ENCODE results near the gene TBC1D3B.
"Not testable (repeated sequence)": the region's sequence is repeated elsewhere in the genome, so short reads cannot be mapped to it uniquely, and the experiment has no call there.

The TBC1D3B gene

DNA sequence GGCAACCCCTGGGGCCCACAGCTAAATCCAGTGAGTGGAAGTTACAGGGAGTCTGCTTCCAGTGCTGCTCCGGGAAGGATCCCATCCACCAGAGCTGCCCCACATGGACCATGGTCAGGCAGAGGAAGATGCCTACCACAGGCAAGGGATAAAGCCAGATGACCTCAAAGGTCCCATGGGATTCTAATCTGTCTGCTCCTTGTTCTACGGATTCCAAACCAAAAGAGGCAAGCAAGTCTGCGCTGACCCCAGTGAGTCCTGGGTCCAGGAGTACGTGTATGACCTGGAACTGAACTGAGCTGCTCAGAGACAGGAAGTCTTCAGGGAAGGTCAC is 35.8 kb upstream of the TBC1D3B start:
- no peak for DNase-seq (ENCODE audit: low read depth, low spot score)
- H3K4me3 ChIP-seq (ENCODE audit: low read depth, low read length), result no peak overlapping the region
- TF ChIP-seq, protein P1, sequence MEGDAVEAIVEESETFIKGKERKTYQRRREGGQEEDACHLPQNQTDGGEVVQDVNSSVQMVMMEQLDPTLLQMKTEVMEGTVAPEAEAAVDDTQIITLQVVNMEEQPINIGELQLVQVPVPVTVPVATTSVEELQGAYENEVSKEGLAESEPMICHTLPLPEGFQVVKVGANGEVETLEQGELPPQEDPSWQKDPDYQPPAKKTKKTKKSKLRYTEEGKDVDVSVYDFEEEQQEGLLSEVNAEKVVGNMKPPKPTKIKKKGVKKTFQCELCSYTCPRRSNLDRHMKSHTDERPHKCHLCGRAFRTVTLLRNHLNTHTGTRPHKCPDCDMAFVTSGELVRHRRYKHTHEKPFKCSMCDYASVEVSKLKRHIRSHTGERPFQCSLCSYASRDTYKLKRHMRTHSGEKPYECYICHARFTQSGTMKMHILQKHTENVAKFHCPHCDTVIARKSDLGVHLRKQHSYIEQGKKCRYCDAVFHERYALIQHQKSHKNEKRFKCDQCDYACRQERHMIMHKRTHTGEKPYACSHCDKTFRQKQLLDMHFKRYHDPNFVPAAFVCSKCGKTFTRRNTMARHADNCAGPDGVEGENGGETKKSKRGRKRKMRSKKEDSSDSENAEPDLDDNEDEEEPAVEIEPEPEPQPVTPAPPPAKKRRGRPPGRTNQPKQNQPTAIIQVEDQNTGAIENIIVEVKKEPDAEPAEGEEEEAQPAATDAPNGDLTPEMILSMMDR (IDR thresholded peaks at IDR 0.05; ENCODE audit: low read depth, low read length), result no peak
- in situ Hi-C loops (cut with HindIII; ENCODE audit: low sequenced_read_pairs), result no loop called here

DNA sequence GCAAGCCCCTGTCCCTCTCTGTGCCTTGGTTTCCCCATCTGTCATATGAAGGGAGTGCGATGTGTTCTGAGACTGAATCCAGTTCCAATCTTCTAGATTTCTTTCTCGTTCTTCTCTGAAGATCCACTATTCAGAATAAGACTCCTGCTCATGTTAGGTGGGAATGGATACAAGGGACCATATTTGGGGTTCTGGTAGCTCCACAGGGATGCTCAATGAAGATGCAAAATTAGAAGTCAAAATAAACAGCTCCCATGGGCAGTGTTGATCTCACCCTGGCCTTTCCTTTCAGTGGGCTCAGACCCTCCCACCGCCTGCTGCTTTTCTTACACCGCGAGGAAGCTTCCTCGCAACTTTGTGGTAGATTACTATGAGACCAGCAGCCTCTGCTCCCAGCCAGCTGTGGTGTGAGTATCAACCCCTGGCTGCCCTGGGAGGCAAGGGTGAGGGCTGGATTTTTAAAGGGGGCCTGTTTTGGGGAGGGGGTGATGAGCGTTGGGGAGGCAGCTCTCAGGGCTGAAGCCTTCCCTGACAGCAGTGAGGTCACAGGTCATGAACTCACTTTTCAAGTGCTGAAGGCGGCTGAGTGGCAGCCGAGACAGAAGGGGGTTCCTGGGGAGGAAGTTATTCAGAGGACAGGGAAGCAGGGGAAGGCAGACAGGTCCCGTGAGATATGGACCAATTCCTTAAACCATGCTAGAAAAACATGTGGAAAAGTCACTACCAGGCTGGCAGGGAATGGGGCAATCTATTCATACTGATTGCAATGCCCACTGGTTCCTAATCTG is 35.2 kb upstream of the TBC1D3B start:
- DNase-seq (ENCODE audit: low read depth, low spot score); H3K4me3 ChIP-seq (ENCODE audit: low read depth, low read length); in situ Hi-C loops (cut with HindIII; ENCODE audit: low sequenced_read_pairs): not testable (repeated sequence)

DNA sequence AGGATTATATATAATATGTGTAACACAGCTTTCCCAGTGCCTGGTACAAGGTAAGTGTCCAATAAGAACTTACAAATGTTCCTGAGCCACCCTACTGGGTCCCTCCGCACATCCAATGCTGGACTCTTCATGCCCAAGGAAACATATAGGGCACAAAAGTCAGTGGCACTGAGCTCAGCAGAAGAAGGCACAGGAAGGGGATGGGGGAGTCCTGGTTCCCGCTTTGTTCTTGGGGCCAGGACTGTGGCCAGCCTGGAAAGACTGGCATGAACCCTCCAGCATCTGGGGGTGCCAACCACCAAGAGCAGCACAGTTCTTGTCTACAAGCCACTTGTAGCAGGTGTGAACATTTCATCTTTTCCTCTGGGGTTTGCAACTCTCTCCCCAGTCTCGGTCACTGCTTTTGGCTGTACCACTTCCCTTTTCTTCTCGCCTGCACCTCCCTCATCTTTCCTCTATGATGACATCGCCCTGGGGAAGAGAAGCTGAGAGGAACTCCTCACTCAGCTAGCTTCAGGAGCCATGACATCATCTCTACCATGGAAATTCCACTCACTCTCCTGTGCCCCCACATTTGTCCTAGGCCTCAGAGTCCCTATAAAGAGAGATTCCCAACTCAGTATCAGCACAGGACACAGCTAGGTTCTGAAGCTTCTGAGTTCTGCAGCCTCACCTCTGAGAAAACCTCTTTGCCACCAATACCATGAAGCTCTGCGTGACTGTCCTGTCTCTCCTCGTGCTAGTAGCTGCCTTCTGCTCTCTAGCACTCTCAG is 34.2 kb upstream of the TBC1D3B start, which contains the start of gene CCL4L2:
TSS of gene CCL4L2 (plus strand) at position 625 of the 773 bp plus-strand sequence.
- in situ Hi-C loops (cut with HindIII; ENCODE audit: low sequenced_read_pairs); DNase-seq (ENCODE audit: low read depth, low spot score); H3K4me3 ChIP-seq (ENCODE audit: low read depth, low read length): not testable (repeated sequence)

DNA sequence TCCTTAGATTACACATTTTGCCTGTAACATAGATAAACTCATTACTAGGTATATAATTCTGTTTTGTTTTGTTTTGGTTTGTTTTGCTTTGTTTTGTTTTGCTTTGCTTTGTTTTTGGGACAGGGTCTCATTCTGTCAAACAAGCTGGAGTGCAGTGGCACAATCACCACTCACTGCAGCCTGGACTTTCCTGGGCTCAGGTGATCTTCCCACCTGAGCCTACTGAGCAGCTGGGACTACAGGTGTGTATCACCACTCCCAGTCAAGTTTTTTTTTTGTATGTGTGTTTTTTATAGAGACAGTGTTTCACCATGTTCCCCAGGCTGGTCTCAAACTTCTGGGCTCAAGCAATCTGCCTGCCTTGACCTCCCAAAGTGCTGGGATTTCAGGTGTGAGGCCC is 33.1 kb upstream of the TBC1D3B start:
- H3K4me3 ChIP-seq (ENCODE audit: low read depth, low read length), result no peak overlapping the region
- DNase-seq (ENCODE audit: low read depth, low spot score), result no peak
- in situ Hi-C loops (cut with HindIII; ENCODE audit: low sequenced_read_pairs), result no loop called here
- TF ChIP-seq, protein P1 (IDR thresholded peaks at IDR 0.05; ENCODE audit: low read depth, low read length), result no peak

DNA sequence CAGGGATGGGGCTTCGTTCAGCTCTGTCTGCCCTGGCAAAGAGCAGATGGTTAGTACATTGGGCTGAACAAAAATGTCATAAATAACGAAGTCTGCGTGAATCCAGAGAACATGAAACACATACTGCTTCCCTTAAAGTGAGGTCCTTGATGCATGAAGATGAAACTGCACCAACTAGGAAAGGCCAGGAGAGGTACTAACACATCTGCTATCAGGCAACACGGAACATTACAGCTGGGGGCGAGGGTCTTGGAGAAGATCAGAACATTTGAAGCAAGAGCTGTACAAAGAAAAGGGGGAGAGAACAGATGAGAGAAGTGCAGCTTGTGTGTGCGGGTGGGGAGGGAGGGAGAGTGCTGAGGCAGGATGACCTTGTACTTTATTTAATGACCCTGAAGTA is 30.9 kb upstream of the TBC1D3B start:
- DNase-seq (ENCODE audit: low read depth, low spot score); in situ Hi-C loops (cut with HindIII; ENCODE audit: low sequenced_read_pairs): not testable (repeated sequence)

DNA sequence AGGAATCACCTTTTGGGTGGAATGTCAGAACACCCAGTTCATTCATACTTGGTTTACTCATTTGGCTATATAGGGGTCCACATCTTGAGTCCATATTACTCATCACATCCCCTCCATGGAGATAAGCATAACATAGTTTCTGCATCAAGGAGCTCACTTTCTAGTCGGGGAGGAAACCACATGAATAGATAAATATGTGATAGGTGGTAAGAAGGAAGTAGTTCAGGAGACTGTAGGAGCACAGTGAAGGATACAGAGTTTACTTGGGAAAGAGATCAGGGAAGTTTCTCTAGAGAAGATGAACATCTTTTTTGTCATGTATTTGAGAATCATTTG is 30.0 kb upstream of the TBC1D3B start:
- H3K4me3 ChIP-seq (ENCODE audit: low read depth, low read length); in situ Hi-C loops (cut with HindIII; ENCODE audit: low sequenced_read_pairs); DNase-seq (ENCODE audit: low read depth, low spot score): not testable (repeated sequence)

More for the DNA sequence above, 30.9 kb upstream of the TBC1D3B start:
- not testable (repeated sequence) for H3K4me3 ChIP-seq (ENCODE audit: low read depth, low read length)

DNA sequence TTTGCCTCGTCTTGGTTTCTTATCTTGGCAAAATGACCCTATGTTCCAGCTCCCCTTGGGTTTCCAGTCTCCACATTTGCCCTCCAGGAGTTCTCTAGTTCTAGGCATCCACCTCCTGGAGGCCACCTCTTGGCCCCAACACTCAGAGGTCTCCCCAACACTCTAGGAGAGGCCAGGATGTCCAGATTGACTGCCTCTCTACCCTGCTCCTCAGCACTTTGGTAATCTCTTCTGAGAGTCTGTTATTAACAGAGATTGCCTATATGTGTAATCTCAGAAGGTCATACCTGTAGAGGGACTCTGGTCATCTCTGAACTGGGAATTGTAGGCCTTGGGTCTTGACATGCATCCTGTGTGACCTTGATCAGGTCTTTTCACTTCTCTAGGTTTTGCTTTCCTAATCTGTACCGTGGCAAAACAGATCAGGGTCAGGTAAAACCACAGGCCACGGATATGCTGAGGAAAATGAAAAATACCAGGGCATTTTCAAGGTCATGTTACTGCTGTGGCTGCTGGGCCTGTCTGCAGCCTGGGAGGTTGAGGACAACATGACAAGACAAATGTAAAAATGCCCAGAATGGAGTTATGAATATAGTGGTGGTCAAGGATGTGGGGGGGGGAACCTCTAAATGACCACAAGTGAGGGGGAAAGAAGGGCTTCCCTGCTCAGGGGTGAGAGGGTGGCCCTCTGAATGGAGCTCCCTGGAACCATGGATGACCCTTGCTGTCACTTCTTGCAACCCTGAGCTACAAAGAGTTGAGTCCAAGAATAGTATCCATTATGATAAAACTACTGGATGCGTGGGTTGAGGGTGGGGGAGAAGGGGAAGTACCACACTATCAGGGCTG is 29.4 kb upstream of the TBC1D3B start:
- in situ Hi-C loops (cut with HindIII; ENCODE audit: low sequenced_read_pairs), result no loop called here
- TF ChIP-seq, protein P1 (IDR thresholded peaks at IDR 0.05; ENCODE audit: low read depth, low read length), result no peak

DNA sequence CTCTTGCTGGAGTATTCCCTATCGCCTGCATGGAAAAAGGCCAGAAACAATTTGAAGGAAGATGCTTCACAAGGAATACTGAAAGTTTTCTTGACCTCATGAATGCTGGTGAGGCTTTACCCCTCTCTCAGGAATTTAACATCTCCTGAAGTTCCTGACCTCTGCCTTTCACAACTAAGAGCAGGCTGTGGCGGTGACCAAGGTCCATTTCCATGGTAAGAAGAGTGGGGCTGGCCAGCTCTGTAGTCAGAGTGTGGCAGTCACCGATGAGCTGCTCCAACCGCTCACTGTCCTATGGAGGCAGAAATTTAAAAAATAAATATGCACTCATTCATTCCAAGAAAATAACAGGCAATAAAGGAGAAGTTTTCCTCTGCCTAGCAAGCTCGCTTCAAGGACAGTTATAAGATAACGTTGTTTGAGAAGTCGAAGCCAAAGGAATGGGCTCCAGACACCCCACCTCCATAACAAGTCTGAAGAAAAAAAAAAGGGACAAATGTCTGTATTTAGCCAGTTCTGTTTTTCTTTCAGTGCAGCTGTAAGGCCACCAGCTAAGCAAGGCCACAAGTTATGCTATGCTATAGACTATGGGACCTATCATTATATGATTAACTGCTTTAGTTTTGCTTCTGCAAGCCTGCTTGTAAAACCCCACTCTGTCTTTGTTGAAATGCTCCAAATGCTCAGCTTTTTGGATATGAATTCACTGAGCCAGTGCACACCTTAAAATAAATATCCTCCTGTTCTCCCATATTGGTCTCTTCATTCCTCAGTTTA is 28.5 kb upstream of the TBC1D3B start:
- no peak for DNase-seq (ENCODE audit: low read depth, low spot score)
- in situ Hi-C loops (cut with HindIII; ENCODE audit: low sequenced_read_pairs), result no loop called here
- TF ChIP-seq, protein P1 (IDR thresholded peaks at IDR 0.05; ENCODE audit: low read depth, low read length), result no peak

More for the DNA sequence above, 29.4 kb upstream of the TBC1D3B start:
- DNase-seq (ENCODE audit: low read depth, low spot score), result no peak
- no peak overlapping the region for H3K4me3 ChIP-seq (ENCODE audit: low read depth, low read length)

More for the DNA sequence above, 28.5 kb upstream of the TBC1D3B start:
- H3K4me3 ChIP-seq (ENCODE audit: low read depth, low read length), result no peak overlapping the region
